Measurements from ENCODE around the gene NTF3.

The NTF3 gene

DNA sequence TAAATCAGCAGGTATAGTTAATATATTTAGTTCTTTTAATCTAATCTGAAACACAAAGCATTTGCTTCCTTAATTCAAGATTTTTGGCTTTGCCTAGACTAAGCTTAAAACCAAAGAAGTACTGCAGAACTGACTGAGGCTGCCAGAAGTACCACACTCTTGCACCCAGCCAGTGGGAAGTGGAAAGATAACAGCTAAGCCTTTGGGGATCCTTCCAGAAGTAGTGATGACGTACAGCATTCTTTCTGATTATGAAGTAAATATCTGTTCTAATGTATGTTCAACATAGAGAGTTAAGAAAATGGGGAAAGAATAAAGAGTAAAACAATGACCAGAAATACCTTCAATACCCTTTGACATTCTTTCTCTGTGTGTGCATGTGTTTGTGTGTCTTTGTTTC, 19.3 kb downstream of the NTF3 start:
- TF ChIP-seq FOXP2 (optimal IDR thresholded peaks at IDR 0.05; ENCODE audit: borderline replicate concordance, extremely low read depth, extremely low read length, insufficient read depth): no peak
- TF ChIP-seq REST (IDR thresholded peaks at IDR 0.05; ENCODE audit: insufficient read depth in 1 of 2, low read depth in 2 of 2, low read length in 2 of 2): no peak
- no peak for TF ChIP-seq TAF1 (IDR thresholded peaks at IDR 0.05; ENCODE audit: borderline replicate concordance, insufficient read depth, low read length)
- no peak for TF ChIP-seq SIN3A (IDR thresholded peaks at IDR 0.05; ENCODE audit: borderline replicate concordance, insufficient read depth, low read length)
- no peak for TF ChIP-seq POLR2AphosphoS5 (IDR thresholded peaks at IDR 0.05; ENCODE audit: low read depth, low read length)

- TF ChIP-seq POLR2AphosphoS5 (IDR thresholded peaks at IDR 0.05; ENCODE audit: low read depth, low read length) (no peak), FOXP2 (optimal IDR thresholded peaks at IDR 0.05; ENCODE audit: borderline replicate concordance, extremely low read depth, extremely low read length, insufficient read depth) (no peak), SIN3A (IDR thresholded peaks at IDR 0.05; ENCODE audit: borderline replicate concordance, insufficient read depth, low read length) (no peak), TAF1 (IDR thresholded peaks at IDR 0.05; ENCODE audit: borderline replicate concordance, insufficient read depth, low read length) (no peak), REST (IDR thresholded peaks at IDR 0.05; ENCODE audit: insufficient read depth in 1 of 2, low read depth in 2 of 2, low read length in 2 of 2) (no peak)
Measured at GRCh38 chr12:5452569-5452968, 20.7 kb downstream of the NTF3 start.

GRCh38 chr12:5453466-5453865, 21.6 kb downstream of the NTF3 start:
- TF ChIP-seq REST (IDR thresholded peaks at IDR 0.05; ENCODE audit: insufficient read depth in 1 of 2, low read depth in 2 of 2, low read length in 2 of 2) (no peak), FOXP2 (optimal IDR thresholded peaks at IDR 0.05; ENCODE audit: borderline replicate concordance, extremely low read depth, extremely low read length, insufficient read depth) (no peak), TAF1 (IDR thresholded peaks at IDR 0.05; ENCODE audit: borderline replicate concordance, insufficient read depth, low read length) (no peak), POLR2AphosphoS5 (IDR thresholded peaks at IDR 0.05; ENCODE audit: low read depth, low read length) (no peak), SIN3A (IDR thresholded peaks at IDR 0.05; ENCODE audit: borderline replicate concordance, insufficient read depth, low read length) (no peak)

DNA sequence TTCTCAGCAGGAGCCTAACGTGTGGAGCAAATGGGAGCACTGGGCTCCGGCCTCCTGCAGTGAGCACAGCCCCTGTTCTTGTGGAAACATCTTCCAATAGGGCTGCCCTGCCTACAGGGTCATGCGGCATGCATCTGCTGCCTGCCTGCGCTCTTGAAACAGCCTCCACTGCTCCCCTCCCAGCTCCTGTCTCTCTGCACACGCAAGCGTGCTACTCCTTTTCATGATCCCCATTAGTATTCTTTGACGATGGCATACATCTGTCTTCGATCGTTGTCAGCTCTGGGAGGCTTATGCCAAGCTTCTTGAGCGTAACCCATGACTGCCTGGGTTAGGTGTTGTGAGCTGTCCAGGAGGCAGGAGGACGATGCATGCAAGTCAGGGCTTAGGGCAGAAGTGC, 23.1 kb downstream of the NTF3 start:
- no peak for TF ChIP-seq POLR2AphosphoS5 (IDR thresholded peaks at IDR 0.05; ENCODE audit: low read depth, low read length)
- TF ChIP-seq REST (IDR thresholded peaks at IDR 0.05; ENCODE audit: insufficient read depth in 1 of 2, low read depth in 2 of 2, low read length in 2 of 2): no peak
- no peak for TF ChIP-seq FOXP2 (optimal IDR thresholded peaks at IDR 0.05; ENCODE audit: borderline replicate concordance, extremely low read depth, extremely low read length, insufficient read depth)
- no peak for TF ChIP-seq SIN3A (IDR thresholded peaks at IDR 0.05; ENCODE audit: borderline replicate concordance, insufficient read depth, low read length)
- no peak for TF ChIP-seq TAF1 (IDR thresholded peaks at IDR 0.05; ENCODE audit: borderline replicate concordance, insufficient read depth, low read length)

DNA sequence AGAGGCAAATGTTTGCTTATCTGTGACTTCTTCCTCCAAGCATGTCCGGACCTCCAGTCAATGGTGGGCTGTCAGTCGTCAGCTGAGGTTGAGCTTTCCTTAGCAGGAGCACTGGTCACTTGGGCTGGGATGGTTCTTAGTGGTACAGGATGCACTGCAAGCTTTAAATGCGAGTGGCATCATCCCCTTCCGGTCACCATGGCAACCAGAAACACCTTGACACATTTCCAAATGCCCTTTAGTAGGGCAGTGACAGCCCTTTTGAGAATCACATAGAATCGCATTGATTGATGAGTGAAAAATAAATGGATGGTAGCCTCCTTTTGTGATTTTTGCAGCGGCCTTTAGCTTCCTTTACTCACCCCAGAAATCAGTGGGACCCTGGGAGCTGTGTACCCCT, 24.1 kb downstream of the NTF3 start:
- TF ChIP-seq POLR2AphosphoS5 (IDR thresholded peaks at IDR 0.05; ENCODE audit: low read depth, low read length) (no peak), FOXP2 (optimal IDR thresholded peaks at IDR 0.05; ENCODE audit: borderline replicate concordance, extremely low read depth, extremely low read length, insufficient read depth) (no peak), TAF1 (IDR thresholded peaks at IDR 0.05; ENCODE audit: borderline replicate concordance, insufficient read depth, low read length) (no peak), REST (IDR thresholded peaks at IDR 0.05; ENCODE audit: insufficient read depth in 1 of 2, low read depth in 2 of 2, low read length in 2 of 2) (no peak), SIN3A (IDR thresholded peaks at IDR 0.05; ENCODE audit: borderline replicate concordance, insufficient read depth, low read length) (no peak)

All from PFSK-1 (cell line).